Islet precursor cell (in vitro differentiated cells): ENCODE measurements around the gene CAPN13.

Experiments used
- DNase-seq: peaks from one replicate; pipeline ENCODE4 v3.0.0-alpha.2; 2018

CAPN13 gene

GRCh38 chr2:30679426-30680088 is 127.7 kb downstream of the CAPN13 start:
- DNase-seq = no peak

GRCh38 chr2:30678410-30679137 is 128.7 kb downstream of the CAPN13 start:
- DNase-seq = no peak

GRCh38 chr2:30677861-30678385 is 129.3 kb downstream of the CAPN13 start:
- no peak for DNase-seq

- DNase-seq = no peak
Observed at GRCh38 chr2:30677231-30677630, 130.0 kb downstream of the CAPN13 start.

GRCh38 chr2:30675758-30676157 is 131.5 kb downstream of the CAPN13 start:
- DNase-seq = no peak

GRCh38 chr2:30673127-30673526 is 134.1 kb downstream of the CAPN13 start:
- no peak for DNase-seq
